NCI-H2227 treated with DMSO at 0.1 percent for 48 hours (cell line): Measurements from ENCODE around the gene IFT74.
"Not testable (repeated sequence)": the region's sequence is repeated elsewhere in the genome, so short reads cannot be mapped to it uniquely, and the experiment has no call there.

Source experiments
- DNase-seq: peaks from one replicate; lab custom pipeline; 2025; lab: John Stamatoyannopoulos, UW

IFT74 gene

DNA sequence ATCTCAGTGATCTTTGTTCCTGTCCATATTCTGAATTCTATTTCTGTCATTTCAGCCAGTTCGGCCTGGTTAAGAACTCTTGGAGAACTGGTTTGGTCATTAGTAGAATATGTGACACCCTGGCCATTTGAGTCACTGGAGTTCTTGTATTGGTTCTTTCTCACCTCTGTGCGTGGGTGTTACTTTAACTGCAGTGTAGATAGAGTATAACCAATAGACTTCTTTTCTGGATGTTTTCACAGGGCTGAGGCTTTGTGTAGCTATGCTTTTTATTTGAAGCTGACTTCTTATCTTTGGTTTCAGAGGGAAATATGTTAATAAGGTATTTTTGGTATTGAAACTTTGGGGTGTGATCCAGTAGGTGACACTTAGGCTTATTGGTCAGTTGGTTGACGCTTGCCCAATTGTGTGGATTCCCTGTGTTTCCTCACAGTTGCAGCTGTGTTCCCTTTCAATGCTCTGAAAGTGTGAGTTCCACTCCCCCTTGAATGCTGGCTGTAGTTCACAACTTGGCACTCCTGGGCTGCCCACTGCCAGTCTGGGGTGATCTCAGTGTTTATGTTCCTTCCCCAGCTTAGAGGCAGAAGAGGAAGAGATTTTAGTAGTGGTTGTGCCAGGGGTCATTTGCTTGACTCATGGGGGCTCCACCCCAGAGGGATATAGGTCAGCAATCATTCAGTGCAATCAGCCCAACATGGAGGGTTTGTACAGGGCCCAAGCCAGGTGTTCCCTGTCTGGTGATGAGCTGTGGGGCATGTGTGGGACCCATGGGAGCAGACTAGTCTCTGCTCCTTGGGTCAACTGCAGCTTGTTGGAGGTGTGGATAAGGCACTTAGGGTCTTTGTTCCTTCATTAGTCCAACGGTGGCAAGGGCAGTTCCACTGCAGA is 117.9 kb downstream of the IFT74 start:
- DNase-seq: no peak

DNA sequence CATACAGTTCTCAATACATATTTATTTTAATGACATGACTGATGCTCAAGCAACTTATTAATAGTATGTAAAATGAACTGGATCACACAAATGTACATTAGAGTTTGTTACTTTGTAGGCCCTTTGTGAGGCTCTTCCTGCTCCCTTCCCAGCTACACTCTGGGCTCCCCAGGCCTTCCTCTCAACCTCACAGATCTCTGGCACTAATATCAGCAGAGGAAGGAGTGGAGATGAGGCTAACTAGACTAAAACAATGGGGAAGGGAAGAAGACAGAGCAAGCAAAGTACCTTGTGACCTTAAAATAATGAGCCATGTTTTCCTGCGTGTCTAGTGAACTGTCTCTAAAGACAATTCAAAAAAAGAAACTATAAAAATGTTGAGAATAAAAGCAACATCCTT is 122.5 kb downstream of the IFT74 start:
- DNase-seq: no peak

DNA sequence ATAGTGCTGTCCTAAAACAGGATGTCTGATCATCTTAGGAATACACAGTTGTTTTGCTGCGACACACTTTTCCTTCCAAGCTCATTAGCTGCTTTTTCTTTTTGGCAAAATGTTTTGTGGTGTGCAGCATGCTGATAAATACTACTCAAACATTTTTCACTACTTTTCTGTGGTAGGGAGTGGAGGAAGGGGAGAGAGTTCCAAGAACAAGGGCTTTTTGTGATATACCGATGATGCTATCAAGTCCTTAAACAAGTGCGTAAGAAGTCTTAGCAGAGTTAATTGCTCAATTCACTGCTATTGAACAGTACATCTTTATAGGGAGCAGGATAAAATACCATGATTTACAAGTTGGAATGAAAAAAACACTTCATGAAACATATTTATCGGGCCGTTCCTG is 129.2 kb downstream of the IFT74 start:
- no peak for DNase-seq

DNA sequence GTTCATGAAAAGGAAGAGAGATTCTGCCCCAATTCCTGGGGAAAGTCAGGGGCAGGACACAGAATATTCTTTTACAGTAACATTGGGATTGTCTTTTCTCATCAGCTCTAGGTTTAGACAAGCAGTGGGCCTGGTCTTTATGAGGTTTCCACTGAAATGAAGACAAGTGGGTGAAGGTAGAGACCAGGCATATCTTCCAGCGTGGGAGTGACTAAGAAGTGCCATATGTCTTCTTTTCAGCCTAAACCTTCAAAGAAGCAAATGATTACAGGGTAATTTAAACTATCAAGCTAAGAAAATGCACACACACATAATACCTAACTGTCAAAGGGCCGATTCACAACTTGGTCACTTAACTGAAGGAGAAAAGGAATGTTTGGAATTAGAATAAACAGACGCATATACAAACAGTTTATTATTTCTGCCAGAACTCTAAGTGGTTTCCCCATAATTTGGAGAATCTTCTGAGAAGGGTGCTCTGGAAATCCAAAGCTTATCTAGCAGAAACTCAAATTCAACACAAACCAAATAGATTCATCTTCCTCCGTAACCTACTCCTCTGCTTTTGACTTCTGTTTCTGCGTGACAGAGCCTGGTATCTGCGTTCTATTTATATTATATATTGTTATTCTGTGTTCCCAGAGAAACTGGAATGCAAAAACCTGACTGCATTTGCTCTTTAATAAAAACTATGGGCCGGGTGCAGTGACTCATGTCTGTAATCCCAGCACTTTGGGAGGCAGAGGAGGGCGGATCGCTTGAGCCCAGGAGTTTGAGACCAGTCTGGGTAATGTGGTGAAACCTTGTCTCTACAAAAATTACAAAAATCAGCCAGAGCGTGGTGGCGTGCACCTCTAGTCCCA is 130.8 kb downstream of the IFT74 start:
- no peak for DNase-seq

DNA sequence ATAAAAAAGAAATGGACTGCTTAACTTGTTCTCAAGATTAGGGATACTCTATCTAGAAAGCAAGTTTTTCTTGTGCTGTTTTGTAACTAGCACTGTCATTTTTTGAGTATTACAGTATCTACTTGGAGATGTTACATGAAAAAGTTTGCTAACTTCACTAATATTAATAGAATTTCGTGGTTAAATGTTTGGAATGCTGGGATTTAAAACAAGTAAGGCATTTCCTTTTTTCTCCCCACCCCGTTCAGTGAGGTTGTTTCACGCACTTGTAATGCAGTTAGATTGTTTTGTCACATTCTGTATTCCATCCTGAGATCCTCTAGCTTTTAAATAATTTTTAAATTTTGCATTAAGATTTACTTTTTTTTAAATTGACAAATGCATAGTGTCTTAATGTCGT is 132.8 kb downstream of the IFT74 start:
- DNase-seq: no peak

DNA sequence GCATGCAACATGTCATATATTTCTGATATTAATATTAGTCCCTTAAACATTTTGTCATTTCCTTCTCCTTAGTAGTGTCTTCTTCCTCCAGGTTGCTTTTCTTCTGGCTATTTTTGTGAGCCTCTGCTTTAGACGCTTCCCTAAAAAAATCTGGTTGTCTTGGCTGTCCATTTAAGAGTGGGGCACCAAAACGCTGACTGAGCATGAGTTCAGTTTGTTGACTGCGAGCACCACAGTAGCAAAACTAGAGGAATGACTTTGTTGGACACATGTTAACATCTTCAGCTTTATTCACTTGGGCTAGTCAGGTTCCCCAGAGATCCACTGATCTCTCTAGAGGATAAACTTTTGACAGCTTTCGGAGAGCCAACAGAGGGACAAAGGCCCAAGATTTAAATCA is 133.5 kb downstream of the IFT74 start:
- no peak for DNase-seq

DNA sequence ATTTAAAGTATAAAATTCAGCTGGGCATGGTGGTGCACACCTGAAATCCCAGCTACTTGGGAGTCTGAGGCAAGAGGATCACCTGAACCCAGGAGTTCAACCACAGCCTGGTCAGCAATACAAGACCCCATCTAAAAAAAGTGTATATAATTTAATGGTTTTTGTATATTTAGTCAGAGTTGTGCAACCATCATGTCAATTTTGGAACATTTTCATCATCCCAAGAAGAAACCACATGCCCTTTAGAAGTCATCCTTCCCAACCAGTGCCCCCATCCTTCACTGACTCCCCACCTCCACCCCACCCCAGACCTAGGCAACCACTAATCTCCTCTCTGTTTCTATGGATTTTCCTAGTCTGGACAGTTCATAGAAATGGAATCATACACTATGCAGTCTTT is 134.0 kb downstream of the IFT74 start:
- no peak for DNase-seq

DNA sequence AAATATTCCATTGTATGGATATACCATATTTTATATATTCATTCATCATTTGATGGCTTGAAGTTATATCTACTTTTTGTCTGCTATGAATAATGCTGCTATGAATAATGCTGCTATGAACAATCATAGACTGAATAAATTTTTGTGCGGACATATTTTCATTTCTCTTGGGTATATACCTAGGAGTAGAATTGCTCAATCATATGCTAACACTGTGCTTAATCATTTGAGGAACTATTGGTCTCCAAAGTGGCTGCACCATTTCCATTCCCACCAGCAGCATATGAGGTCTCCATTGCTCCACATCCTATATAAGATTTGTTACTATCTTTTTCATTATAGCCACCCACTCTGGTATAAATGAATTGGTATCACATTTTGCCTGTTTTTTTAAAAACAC is 134.5 kb downstream of the IFT74 start:
- no peak for DNase-seq

DNA sequence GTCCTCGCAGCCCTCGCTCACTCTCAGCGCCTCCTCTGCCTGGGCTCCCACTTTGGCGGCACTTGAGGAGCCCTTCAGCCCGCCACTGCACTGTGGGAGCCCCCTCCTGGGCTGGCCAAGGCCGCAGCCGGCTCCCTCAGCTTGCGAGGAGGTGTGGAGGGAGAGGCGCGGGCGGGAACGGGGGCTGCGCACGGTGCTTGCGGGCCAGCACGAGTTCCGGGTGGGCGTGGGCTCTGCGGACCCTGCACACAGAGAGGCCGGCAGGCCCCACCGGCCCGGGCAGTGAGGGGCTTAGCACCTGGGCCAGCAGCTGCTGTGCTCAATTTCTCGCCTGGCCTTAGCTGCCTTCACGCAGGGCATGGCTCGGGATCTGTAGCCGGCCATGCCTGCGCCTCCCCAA is 136.3 kb downstream of the IFT74 start:
- DNase-seq: not testable (repeated sequence)

DNA sequence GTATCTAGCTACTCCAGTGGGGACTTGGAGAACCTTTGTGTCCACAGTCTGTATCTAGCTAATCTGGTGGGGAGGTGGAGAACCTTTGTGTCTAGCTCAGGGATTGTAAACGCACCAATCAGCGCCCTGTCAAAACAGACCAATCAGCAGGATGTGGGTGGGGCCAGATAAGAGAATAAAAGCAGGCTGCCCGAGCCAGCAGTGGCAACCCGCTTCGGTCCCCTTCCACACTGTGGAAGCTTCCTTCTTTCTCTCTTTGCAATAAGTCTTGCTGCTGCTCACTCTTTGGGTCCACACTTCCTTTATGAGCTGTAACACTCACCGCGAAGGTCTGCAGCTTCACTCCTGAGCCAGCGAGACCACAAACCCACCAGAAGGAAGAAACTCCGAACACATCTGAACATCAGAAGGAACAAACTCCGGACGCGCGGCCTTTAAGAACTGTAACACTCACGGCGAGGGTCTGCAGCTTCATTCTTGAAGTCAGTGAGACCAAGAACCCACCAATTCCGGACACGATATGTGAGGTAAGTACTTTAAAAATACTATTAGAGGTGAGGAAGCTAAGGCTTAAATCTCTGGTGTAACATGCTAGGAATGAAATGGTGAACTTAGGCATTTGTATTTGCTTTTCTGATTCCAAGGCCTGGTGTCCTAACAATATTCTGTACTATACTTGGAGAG is 137.3 kb downstream of the IFT74 start:
- DNase-seq: not testable (repeated sequence)

DNA sequence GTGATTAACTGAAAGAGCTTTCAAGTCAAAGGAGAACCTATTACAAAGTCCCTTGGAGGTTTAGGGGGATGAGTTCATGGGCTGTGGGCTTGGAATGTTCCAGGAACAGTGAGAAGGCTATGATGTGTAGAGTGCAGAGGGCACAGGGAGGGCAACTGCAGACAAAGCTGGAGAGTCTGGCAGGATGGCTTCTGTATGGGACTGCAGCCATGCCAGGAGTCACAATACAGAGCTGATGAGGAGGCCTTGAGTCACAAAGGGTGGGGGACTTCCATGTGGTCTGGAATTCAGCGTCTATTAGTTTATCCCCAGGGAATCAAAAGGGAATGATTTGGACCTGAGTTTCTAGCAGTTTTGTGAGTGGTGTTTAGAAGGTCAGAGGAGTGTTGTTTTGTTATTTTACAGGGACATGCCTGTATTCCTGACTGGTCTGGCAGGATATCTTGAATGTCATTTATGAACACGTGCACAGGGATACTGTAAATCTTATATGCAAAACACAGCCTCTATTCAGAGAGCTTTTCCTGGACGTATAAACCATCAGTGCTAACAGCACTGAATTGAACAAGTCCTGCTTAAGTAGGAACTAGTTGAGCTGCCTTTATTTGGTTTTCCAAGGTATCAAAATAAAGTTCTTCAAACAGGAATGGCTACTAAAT is 138.6 kb downstream of the IFT74 start:
- no peak for DNase-seq

DNA sequence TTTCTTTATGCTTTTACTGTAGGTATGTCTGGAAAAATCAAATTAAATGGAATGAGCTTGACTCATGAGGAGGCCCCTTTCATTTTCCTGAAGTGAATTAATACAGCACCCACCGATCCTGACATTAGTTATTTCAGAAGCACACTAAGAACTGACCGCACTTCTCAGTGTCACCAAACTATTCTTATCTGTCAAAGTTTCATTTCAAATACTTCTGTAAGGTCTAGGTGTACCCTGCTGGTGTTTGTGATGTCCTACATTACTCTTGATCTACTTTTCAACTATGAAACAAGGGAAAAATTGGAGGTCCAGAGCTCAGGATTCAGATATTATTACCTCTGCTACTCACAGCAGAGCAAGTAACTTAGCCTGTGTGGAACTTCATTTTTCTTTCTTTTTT is 151.0 kb downstream of the IFT74 start:
- DNase-seq: no peak

DNA sequence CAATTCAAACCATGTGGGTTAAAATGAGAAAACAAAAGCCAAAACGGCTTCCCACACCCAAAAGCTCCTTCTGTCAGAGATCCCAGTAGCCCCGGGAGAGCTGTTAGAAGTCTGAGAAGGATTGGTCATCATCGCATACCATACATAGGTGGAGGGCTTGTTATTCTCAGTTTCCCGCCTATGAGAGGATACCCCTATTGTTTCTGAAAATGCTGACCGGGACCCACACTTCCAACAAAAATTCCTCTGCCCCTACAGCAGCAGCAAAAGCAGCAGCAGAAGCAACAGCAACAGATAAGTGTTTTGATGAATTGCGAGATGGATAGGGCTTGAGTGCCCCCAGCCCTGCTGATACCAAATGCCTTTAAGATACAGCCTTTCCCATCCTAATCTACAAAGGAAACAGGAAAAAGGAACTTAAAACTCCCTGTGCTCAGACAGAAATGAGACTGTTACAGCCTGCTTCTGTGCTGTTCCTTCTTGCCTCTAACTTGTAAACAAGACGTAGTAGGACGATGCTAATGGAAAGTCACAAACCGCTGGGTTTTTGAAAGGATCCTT is 152.8 kb downstream of the IFT74 start, which contains the start of gene TEK:
Gene TEK, plus strand, starts transcription at position 245 of the 561 bp plus-strand sequence. CDS start 366 bp downstream, outside the sequence.
- no peak for DNase-seq

DNA sequence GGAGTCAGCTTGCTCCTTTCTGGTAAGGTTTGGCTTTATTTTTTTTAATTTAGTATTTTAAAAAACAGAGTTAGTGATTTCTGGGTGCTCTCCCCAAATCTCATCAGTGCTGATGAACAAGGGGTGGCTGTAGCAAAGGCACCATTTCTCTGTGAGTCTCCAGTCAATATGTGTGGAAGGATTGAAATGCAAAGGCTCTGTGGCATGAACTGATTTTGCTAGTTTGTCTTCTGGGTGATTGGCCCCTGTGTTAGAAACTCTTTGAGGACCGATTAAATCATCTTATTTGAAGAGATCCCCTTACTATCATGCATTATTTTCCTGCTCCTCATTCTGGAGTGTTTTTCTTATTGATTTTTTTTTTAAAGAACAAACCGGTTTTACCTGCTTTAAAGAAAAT is 153.4 kb downstream of the IFT74 start:
- no peak for DNase-seq

DNA sequence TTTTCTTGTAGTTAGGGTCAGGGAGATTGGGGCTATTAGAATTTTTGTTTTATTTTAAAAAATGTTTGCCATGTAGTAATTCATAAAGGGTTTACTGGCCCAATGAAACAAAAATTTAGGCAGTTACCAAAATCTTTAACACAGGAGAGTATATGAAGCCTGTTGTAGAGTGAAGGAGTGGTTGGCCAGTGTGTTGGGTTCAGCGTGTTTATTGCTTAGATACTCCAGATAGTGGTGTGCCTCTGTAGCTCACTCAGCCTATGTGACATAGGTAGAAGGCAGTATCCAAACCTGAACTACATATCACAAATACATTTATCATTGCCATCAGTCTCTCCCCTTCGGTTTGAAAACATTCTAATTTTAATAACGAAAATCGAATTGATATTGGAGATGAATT is 154.0 kb downstream of the IFT74 start:
- DNase-seq: no peak

DNA sequence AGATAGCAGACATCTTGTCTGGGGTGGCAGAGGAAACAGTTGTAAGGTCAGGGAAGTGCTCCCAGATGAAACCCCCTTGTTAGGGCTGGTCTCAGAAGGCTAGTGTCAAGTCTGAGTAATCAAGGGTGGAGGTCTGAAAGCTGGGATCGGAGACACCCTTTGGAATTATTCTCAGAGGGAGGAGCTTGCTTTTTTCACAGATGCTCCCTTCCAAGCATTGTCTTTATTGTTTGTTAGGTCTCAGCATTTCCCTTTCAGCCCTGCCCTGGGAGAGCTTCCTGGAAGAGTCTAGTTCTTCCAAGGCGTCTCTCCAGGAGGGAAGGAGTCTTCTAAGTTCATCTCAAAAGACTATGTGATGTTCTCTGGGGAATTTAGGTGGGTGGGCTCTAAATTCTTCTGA is 156.0 kb downstream of the IFT74 start:
- DNase-seq: no peak
